GM12874 (cell line): ENCODE measurements around the gene ABCB1.

Experiments used
- CTCF ChIP-seq: IDR thresholded peaks from 2 replicates; pipeline ENCODE4 v1.5.1; 2011; ENCODE audit warnings: low read depth, mild to moderate bottlenecking, control low read depth, low read length, moderate library complexity; ENCODE audit not compliant: insufficient read depth

The ABCB1 gene

GRCh38 chr7:87561702-87562101 is 39.0 kb downstream of the ABCB1 start:
- no peak for TF ChIP-seq CTCF

GRCh38 chr7:87561102-87561501 is 39.6 kb downstream of the ABCB1 start:
- TF ChIP-seq CTCF: no peak

GRCh38 chr7:87552351-87552900 is 48.3 kb downstream of the ABCB1 start:
- no peak for TF ChIP-seq CTCF

- TF ChIP-seq CTCF: no peak
Measured at GRCh38 chr7:87548123-87548919, 52.4 kb downstream of the ABCB1 start.

- TF ChIP-seq CTCF: no peak
Measured at GRCh38 chr7:87545760-87546159, 54.9 kb downstream of the ABCB1 start.

GRCh38 chr7:87543623-87544022 is 57.1 kb downstream of the ABCB1 start:
- TF ChIP-seq CTCF: no peak

GRCh38 chr7:87541648-87542047 is 59.0 kb downstream of the ABCB1 start:
- TF ChIP-seq CTCF: no peak
